Thyroid gland (tissue), 4 donors: ENCODE measurements around the gene TMED5.

ENCODE experiments used
- POLR2A ChIP-seq, 2 donors: fragments of 450-650 bp; IDR thresholded peaks; one replicate each; pipeline ENCODE4 v1.6.1; 2017; ENCODE audit warnings: antibody characterized with exemption in 2 of 2, mild to moderate bottlenecking in 2 of 2, moderate library complexity in 1 of 2
- TF ChIP-seq, protein P1 (sequence below), 6 experiments: fragments of 200-600 bp in 3 of 6; fragments of 450-650 bp in 3 of 6; sonication (generic) in 3 of 6; IDR thresholded peaks; one replicate each; pipeline ENCODE4 v1.5.1; 2016 to 2019; ENCODE audit warnings: antibody characterized with exemption in 6 of 6, mild to moderate bottlenecking in 2 of 6, inconsistent platforms in 1 of 6, moderate library complexity in 1 of 6

DNA sequence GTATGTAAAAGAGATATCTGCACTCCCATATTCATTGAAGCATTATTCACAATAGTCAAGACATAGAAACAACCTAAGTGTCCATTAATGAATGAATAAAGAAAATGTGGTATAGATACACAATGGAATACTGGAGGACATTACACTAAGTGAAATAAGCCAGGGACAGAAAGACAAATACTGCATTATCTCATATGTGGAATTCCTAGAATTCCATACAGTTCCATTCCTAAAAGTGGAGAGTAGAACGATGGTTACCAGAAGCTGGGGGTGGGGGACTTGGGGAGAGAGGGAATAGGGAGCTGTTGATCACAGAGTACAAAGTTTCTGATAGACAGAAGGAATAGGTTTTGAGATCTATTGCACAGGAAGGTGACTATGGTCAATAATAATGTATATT, 7.4 kb downstream of the TMED5 start:
- TF ChIP-seq, protein P1, sequence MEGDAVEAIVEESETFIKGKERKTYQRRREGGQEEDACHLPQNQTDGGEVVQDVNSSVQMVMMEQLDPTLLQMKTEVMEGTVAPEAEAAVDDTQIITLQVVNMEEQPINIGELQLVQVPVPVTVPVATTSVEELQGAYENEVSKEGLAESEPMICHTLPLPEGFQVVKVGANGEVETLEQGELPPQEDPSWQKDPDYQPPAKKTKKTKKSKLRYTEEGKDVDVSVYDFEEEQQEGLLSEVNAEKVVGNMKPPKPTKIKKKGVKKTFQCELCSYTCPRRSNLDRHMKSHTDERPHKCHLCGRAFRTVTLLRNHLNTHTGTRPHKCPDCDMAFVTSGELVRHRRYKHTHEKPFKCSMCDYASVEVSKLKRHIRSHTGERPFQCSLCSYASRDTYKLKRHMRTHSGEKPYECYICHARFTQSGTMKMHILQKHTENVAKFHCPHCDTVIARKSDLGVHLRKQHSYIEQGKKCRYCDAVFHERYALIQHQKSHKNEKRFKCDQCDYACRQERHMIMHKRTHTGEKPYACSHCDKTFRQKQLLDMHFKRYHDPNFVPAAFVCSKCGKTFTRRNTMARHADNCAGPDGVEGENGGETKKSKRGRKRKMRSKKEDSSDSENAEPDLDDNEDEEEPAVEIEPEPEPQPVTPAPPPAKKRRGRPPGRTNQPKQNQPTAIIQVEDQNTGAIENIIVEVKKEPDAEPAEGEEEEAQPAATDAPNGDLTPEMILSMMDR (IDR thresholded peaks at IDR 0.05), result no peak
- no peak for TF ChIP-seq POLR2A (IDR thresholded peaks at IDR 0.05)
